NCI-H2107 (cell line): ENCODE data around the gene FAM184A.
"Not testable (repeated sequence)": the region's sequence is repeated elsewhere in the genome, so short reads cannot be mapped to it uniquely, and the experiment has no call there.

Experiments
- DNase-seq: peaks from one replicate; lab custom pipeline; 2025; lab: John Stamatoyannopoulos, UW

Gene FAM184A

GRCh38 chr6:119100115-119100514 lies 21.7 kb upstream of the FAM184A start:
- no peak for DNase-seq

- DNase-seq, result not testable (repeated sequence)
These were observed 19.4 kb upstream of the FAM184A start for GRCh38 chr6:119097815-119098361.

- DNase-seq, result no peak
These were observed 18.5 kb upstream of the FAM184A start for GRCh38 chr6:119096721-119097565.

DNA sequence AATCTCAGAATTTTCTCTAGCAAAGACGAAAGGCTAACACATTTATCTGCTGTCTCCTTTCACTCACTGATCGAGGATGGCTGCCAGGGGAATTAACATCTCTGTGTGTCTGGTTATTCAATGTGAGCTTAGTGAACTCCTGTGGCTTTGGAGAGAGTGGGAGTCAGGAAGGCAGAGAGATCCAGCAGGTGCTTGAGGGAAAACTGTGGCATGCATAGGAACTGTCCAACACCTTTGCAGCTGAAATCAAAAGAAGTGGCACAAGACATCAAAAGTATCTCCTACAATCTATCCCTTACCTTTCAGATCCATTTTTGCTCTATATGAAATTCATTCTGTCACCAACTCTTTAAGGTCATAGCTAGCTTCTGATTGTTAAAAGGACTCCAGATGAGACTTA lies 11.8 kb upstream of the FAM184A start:
- DNase-seq, result no peak

- no peak for DNase-seq
These were observed 6.3 kb upstream of the FAM184A start for GRCh38 chr6:119084784-119085183.

- DNase-seq, result no peak
These were observed 4.5 kb upstream of the FAM184A start for GRCh38 chr6:119083007-119083406.

GRCh38 chr6:119079283-119079809 lies 882 bp upstream of the FAM184A start:
- DNase-seq, result no peak

- DNase-seq, result no peak
These were observed 655 bp downstream of the FAM184A start for GRCh38 chr6:119077643-119078375.

- DNase-seq, result no peak
These were observed 1.1 kb downstream of the FAM184A start for GRCh38 chr6:119077391-119077642.

- DNase-seq, result no peak
These were observed 1.7 kb downstream of the FAM184A start for GRCh38 chr6:119076576-119077390.

- no peak for DNase-seq
These were observed 2.3 kb downstream of the FAM184A start for GRCh38 chr6:119076173-119076572.

- no peak for DNase-seq
These were observed 3.1 kb downstream of the FAM184A start for GRCh38 chr6:119075200-119075981.

GRCh38 chr6:119073307-119074051 lies 5.0 kb downstream of the FAM184A start:
- DNase-seq, result no peak

DNA sequence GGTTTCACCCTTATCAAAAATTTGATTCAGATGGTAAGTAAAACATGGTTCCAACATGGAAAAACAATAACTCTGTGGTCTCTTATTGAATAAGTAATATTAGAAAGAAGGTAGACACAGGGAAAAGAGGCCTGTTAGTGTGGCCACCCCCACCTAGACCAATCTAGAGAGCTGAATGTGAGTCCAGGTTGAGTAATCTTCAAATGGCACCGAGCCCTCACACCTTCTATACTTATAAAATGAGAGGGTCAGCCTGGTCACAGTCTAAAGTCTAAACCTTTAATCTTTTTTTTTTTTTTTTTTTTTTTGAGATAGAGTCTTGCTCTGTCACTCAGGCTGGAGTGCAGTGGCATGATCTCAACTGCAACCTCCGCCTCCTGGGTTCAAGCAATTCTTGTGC lies 6.9 kb downstream of the FAM184A start:
- no peak for DNase-seq

DNA sequence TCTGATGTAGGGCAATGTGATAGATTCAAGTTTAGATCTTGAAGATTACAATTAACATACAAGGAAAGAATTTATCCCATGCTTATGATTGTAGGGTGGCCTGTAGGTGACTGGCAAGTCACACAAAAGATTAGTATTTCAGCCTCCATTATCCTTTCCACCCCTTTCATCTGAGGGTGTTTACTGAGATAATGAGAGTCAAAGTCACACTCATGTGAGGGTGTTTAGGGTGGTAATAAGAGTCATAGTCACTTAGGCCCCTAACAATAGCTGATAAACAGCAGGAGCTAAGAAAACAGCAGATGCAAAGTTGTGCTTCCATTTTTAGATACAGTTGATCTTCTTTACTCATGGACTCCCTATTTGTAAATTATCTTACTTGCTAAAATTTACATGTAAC lies 11.4 kb downstream of the FAM184A start:
- DNase-seq, result no peak

- DNase-seq, result no peak
These were observed 11.9 kb downstream of the FAM184A start for GRCh38 chr6:119066517-119066916.

- DNase-seq, result no peak
These were observed 12.5 kb downstream of the FAM184A start for GRCh38 chr6:119065955-119066354.

- DNase-seq, result no peak
These were observed 13.1 kb downstream of the FAM184A start for GRCh38 chr6:119065382-119065781.

DNA sequence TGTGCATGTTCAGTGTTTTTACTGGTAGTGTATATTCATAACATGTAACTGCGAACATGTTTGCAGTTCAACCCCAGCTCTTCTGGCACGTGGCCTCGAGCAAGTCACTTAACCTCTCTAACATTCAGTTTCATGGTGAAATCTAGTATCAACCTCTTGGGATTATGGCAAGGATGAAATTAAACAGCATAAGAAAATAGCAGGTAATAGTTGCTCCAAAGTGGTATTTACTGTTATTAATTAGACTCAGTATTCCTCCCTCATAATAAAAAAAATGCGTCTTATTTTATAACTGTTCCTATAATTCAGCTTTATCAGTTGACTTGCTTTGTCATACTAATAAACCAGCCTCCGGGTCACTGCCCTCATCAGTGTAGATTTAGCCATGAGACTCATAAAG lies 15.0 kb downstream of the FAM184A start:
- no peak for DNase-seq

- no peak for DNase-seq
These were observed 17.2 kb downstream of the FAM184A start for GRCh38 chr6:119061215-119061614.
